Activated naive CD4-positive, alpha-beta T cell treated with anti-CD3 and anti-CD28 coated beads for 36 hours (primary cell): ENCODE data around the gene TOX4. TPM values are rescaled to one million over a fixed set of nuclear protein-coding genes. Genes with fewer than 3 reads are reported as not detected.
A peak's percentile ranks its signal among the peaks of the same experiment; 100 is the strongest.

Source experiments
- CTCF ChIA-PET: fragments of 350-600 bp; sonication (Branson Sonifier 250); formaldehyde crosslinking; loops from one replicate; lab custom pipeline; 2021; ENCODE audit warnings: antibody characterized with exemption; lab: Charles Lee
- DNase-seq: peaks from one replicate; pipeline ENCODE4 v3.0.0-alpha.2; 2020
- H3K27ac Mint-ChIP-seq: one replicate; pipeline ENCODE4 v1.8.0; 2021; ENCODE audit warnings: mild to moderate bottlenecking, mixed read lengths
- H3K27me3 Mint-ChIP-seq: one replicate; pipeline ENCODE4 v1.8.0; 2021; ENCODE audit warnings: low read depth, mixed read lengths
- H3K36me3 Mint-ChIP-seq: one replicate; pipeline ENCODE4 v1.8.0; 2021; ENCODE audit warnings: low read depth, mixed read lengths
- H3K4me1 Mint-ChIP-seq: one replicate; pipeline ENCODE4 v1.8.0; 2021; ENCODE audit warnings: low read depth, mixed read lengths
- H3K4me3 Mint-ChIP-seq: one replicate; pipeline ENCODE4 v1.8.0; 2021; ENCODE audit warnings: mild to moderate bottlenecking, moderate library complexity, mixed read lengths
- H3K9me3 Mint-ChIP-seq: one replicate; pipeline ENCODE4 v1.8.0; 2021; ENCODE audit warnings: mixed read lengths
- intact Hi-C: fragments of 100-400 bp; cut with micrococcal nuclease; formaldehyde crosslinking; loops from one replicate; pipeline ENCODE4 v1.15.1; 2023
- total RNA-seq, 2 experiments: library from RNA; stranded (reverse); gene quantifications; one replicate each; pipeline ENCODE4 v1.2.3, GENCODE V29; 2021

TOX4 gene
- total RNA-seq, 2 experiments from 2014 or later, result 57.4 to 58.6 TPM

DNA sequence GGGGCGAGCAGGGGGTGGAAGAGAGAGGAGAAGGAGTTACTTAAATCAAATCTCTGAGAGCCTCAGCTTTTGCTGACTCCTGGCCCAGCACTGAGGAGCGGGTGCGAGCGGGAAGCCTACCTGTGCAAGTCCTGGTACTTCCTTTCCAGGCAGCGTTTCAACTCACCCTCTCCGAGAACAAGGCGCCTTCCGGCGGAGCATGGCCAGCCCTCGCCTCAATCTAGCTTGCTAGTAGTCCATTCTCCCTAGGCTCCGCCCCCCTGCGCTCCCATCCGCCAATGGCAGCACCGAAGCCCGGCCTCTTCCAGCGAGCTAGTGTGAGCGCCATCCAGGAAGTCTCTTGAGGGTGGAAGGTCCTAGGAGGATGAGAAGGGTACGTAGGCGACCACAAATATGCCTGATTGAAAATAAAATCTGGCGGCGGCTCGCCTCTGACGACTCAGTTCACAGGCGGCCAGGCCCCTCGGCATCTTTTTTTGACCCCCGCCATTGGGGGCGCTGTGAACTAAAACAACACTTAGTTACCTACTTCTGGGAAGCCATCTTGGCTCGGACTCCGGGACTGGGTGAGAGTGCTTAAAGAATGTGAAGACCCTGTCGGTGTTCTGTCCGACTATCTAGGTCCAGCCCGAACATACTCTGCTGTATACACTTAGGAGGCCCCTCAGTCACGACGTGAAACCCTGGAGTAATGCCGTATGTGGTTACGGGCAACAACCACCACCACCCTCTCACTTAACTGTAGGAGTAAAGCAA, 20.9 kb upstream of the TOX4 start, which contains the start of gene CHD8:
Gene CHD8 (minus strand): TSS at position 212 of the 756 bp plus-strand sequence. CDS start 24,480 bp downstream, outside the sequence.
- intact Hi-C loops, result loop anchor here (1.0 to 10.0 kb wide), 14 partner anchors 19 to 1099 kb away; partner anchors contain the start of genes ANG, HNRNPC, METTL3 and RNASE4
- Mint-ChIP-seq H3K27ac (peak within 1 kb of the TSS; percentile 98), H3K4me3 (peak within 1 kb of the TSS; percentile 91), H3K27me3 (no peaks in the 10 kb centered on the region), H3K4me1 (peaks cover 37% of the 10 kb centered on the region), H3K9me3 (no peaks in the 10 kb centered on the region), H3K36me3 (peaks cover 17% of the 10 kb centered on the region)
- CTCF ChIA-PET, result interaction anchor here (0.6 to 4.1 kb wide), 24 partner anchors 9 to 195 kb away, joined by 3 to 16 read pairs (median 4); partner anchors contain the start of genes METTL3, RAB2B and SUPT16H
- peak; percentile 100 for DNase-seq

DNA sequence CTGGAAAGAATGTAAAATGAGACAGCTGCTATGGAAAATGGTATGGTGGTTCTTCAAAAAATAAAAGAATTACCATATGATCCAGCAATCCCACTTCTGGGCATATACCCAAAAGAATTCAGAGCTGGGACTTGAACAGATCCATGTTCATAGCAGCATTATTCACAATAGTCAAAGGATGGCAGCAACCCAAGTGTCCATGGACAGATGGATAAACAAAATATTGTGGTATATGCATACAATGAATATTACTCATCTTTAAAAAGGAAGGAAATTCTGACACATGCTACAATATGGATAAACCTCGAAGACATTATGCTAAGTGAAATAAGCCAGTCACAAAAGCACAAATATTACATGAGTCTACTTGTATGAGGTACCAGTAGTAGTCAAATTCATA, 9.4 kb upstream of the TOX4 start:
- no peak overlapping the region for H3K27ac Mint-ChIP-seq
- CTCF ChIA-PET, result interaction anchor here (1.9 kb wide), 1 partner anchor 9 kb away, joined by 5 read pairs; the partner anchor contains the start of genes RAB2B and TOX4
- H3K4me1 Mint-ChIP-seq, result peaks cover 2% of the 10 kb centered on the region
- H3K4me3 Mint-ChIP-seq, result no peak overlapping the region
- peaks cover 8% of the 10 kb centered on the region for H3K36me3 Mint-ChIP-seq
- H3K27me3 Mint-ChIP-seq, result no peaks in the 10 kb centered on the region
- DNase-seq, result no peak
- intact Hi-C loops, result no loop called here
- no peaks in the 10 kb centered on the region for H3K9me3 Mint-ChIP-seq

DNA sequence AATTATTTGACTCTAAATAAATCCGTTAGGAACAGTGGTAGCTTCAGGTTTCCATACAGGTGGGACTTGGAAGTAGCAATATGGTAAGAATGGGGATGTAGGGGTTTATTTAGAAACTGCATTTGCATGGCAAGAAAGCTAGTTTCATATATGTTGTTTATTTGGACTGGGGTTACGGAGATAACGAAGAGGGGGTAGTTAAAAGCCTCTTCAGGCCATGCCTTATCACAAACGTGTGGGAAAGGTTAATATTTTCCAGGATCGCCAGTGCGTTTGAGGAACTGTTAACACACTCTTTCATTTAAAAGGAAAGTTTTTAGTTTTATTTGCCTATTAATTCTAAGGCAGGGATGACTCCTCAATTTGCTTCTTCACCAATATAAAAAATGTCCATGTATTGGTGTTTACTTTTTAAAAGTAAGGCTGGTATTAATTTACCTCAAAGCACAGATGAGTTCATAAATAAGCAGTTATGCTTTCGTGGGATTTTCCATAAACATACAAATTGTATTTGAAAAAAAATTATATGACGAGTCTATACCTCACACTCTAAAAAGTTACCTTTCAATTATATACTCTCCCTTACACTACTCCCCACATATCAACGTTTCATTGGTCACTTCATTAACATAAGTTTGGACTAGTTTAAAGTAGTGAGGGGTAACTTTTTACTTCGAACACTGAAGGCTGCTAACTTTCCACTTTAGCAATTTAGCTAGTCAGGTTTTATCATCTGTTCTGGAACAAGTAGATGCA, 1.1 kb upstream of the TOX4 start:
- Mint-ChIP-seq H3K9me3 (no peaks in the 10 kb centered on the region), H3K4me3 (peak overlapping the region; percentile 100), H3K27ac (peak overlapping the region; percentile 98), H3K4me1 (peaks cover 29% of the 10 kb centered on the region), H3K36me3 (peaks cover 5% of the 10 kb centered on the region), H3K27me3 (no peaks in the 10 kb centered on the region)
- intact Hi-C loops, result loop anchor here (1.0 kb wide), 1 partner anchor 487 kb away; the partner anchor contains the start of gene METTL17
- CTCF ChIA-PET, result interaction anchor here (0.6 to 4.0 kb wide), 11 partner anchors 9 to 93 kb away, joined by 3 to 21 read pairs (median 5); partner anchors contain the start of genes CHD8 and METTL3
- no peak for DNase-seq

DNA sequence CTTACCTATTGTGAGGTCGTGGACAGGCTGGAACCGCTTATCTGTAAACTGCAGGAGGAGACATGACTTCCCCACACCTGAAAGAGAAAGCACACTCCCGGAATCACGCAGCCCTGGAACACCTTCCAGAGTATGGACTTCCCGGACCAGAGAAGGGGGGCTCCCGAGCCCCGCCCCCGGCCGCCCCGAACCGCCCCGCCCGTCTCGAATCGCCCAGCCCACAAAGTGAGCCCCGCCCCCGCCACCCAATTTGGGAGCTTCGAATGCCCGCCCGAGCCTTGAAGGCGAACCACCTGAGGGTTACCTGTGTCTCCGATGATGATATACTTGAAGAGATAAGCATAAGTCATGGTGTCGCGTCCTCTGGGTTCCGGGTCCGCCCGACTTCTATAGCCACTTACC, 471 bp upstream of the TOX4 start:
- no peaks in the 10 kb centered on the region for H3K27me3 Mint-ChIP-seq
- H3K4me1 Mint-ChIP-seq, result peaks cover 31% of the 10 kb centered on the region
- intact Hi-C loops, result loop anchor here (1.0 kb wide), 1 partner anchor 487 kb away; the partner anchor contains the start of gene METTL17
- peak overlapping the region; percentile 98 for H3K27ac Mint-ChIP-seq
- H3K9me3 Mint-ChIP-seq, result no peaks in the 10 kb centered on the region
- CTCF ChIA-PET, result interaction anchor here (0.5 to 4.0 kb wide), 14 partner anchors 10 to 267 kb away, joined by 3 to 21 read pairs (median 4); partner anchors contain the start of genes CHD8 and METTL3
- H3K36me3 Mint-ChIP-seq, result peaks cover 5% of the 10 kb centered on the region
- no peak for DNase-seq
- H3K4me3 Mint-ChIP-seq, result peak overlapping the region; percentile 100

DNA sequence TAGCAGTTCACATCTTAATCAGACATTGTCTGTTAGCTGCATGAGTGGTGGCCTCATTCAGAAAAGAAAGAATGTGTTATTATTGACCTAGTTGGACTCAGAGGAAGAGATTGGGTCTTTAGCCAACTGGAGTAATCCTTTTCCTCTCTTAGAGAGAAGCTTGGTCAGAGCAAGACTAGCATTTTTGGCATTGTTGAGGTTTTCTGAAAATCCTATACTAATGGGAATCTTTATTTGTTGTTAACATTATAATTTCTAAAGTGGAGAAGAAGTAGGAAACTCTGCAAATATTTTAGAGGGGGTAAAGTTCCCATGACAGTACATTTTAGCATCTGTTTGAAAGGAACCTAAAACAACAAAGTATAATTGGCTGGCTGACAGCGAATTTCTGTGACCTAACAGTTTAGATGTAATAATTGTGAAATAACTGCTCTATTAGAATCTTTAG, 9.7 kb downstream of the TOX4 start:
- H3K4me1 Mint-ChIP-seq, result no peaks in the 10 kb centered on the region
- no peak overlapping the region for H3K27ac Mint-ChIP-seq
- H3K27me3 Mint-ChIP-seq, result no peaks in the 10 kb centered on the region
- no peak for DNase-seq
- H3K36me3 Mint-ChIP-seq, result peaks cover 11% of the 10 kb centered on the region
- no peak overlapping the region for H3K4me3 Mint-ChIP-seq
- intact Hi-C loops, result no loop called here
- CTCF ChIA-PET, result no interaction called here
- no peaks in the 10 kb centered on the region for H3K9me3 Mint-ChIP-seq

DNA sequence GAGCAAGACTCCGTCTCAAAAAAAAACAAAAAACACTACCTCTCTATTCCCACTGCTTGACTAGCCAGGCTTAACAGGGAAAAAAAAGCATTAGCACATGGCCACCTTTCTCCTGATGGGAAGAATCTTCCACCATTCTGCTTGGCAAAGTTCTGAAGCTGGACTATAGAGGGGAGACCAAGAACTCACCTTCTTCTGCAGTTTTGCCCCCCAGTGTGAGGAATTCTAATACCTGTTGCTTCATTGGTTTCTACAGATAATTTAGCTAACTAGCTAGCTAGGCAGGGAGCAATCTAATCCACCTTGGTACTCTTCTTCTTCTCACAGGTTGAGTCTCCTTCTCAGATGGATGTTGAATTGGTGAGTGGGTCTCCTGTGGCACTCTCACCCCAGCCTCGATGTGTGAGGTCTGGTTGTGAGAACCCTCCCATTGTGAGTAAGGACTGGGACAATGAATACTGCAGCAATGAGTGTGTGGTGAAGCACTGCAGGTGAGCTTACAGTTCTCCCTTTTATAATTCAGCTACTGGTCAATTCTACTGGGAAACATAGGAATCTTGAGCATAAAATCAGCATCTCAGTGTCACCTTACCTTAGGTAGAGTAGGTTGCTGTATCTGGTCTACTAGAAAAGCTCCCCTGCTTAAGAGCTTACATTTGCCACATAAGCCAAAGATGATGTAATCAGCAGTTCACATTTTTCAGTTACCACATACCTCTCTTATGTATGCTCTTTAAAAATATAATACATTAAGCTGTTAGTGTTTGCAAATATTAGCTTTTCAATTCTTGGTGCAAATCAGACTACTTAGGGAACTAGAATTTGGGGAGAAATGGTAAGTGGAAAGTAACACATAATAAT, 18.1 kb downstream of the TOX4 start:
- H3K4me3 Mint-ChIP-seq, result no peak overlapping the region
- peak overlapping the region; percentile 54 for H3K27ac Mint-ChIP-seq
- no peaks in the 10 kb centered on the region for H3K27me3 Mint-ChIP-seq
- intact Hi-C loops, result no loop called here
- DNase-seq, result no peak
- CTCF ChIA-PET, result interaction anchor here (0.5 to 1.5 kb wide), 6 partner anchors 9 to 637 kb away, joined by 3 to 4 read pairs (median 3); no protein-coding TSS in a partner anchor
- H3K36me3 Mint-ChIP-seq, result peaks cover 31% of the 10 kb centered on the region
- H3K9me3 Mint-ChIP-seq, result no peaks in the 10 kb centered on the region
- peaks cover 14% of the 10 kb centered on the region for H3K4me1 Mint-ChIP-seq

DNA sequence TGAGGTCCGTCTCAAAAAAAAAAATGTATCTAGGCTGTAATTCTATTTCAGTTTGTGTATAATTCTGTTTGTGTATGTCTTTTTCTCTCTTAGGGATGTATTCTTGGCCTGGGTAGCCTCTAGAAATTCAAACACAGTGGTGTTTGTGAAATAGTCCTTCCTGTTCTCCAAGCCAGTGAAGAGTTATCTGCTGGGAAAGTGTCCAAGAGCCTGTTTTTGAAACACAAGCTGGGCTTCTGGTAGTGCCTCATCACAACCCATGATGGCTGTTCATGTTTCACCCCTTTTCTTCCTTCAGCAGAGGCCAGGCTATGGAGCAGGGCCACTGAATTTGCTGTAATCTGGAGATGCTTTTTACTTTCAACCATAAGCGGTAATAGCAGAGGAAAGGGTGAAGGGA, 19.5 kb downstream of the TOX4 start:
- intact Hi-C loops, result no loop called here
- CTCF ChIA-PET, result interaction anchor here (0.6 to 4.0 kb wide), 4 partner anchors 13 to 85 kb away, joined by 3 to 21 read pairs (median 4); partner anchors contain the start of genes RAB2B and TOX4
- peaks cover 17% of the 10 kb centered on the region for H3K4me1 Mint-ChIP-seq
- H3K27ac Mint-ChIP-seq, result no peak overlapping the region
- H3K4me3 Mint-ChIP-seq, result no peak overlapping the region
- no peak for DNase-seq
- no peaks in the 10 kb centered on the region for H3K27me3 Mint-ChIP-seq
- peaks cover 36% of the 10 kb centered on the region for H3K36me3 Mint-ChIP-seq
- no peaks in the 10 kb centered on the region for H3K9me3 Mint-ChIP-seq

DNA sequence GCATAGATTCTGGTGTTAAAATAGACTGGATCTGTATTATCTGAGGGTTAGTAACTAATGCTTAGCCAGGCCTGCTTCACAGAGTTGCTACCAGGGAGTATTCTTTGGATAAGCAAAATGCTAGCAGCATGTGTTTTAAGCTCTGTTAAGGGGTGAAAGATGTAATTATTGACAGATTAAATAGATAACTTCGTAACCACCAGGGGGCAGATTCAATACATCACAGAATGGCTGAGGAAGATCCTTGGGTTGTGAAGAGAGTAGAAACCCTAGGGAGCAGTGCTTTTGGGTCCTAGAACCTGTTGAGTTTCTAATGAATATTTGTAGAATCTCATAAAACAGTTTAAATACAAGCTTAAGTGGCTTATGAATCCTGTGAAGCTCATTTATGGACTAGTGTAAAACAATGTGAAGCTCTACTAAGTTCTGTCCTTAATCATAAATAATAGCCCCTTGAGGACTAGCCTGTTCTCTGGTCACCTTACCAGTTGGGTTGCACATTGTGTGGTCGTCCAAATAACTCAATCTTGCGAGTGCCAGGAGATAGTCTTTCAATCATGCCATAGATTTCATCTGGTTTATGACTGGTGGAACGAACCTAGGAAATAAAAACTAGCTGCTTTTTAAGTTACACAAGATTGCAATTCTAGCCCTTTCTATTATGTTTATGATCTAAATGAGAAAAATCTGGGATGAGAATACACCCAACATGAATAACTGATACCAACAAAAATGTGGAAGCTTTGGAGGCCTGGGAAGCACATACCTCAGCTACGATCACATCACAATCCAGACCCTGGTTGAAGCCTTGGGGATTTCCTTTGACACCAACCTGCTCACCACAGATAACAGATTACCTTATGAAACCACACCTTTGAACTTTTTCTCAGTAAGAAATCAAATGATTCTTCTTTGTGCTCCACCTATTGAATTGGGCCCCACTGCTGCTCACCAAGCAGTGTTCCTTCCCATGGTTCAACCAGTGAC, 21.8 kb downstream of the TOX4 start:
- peaks cover 18% of the 10 kb centered on the region for H3K4me1 Mint-ChIP-seq
- no peaks in the 10 kb centered on the region for H3K27me3 Mint-ChIP-seq
- intact Hi-C loops, result loop anchor here (1.0 kb wide), 2 partner anchors 27 to 58 kb away; partner anchors contain the start of gene SALL2
- no peaks in the 10 kb centered on the region for H3K9me3 Mint-ChIP-seq
- peak; percentile 32 for DNase-seq
- CTCF ChIA-PET, result interaction anchor here (0.6 to 4.2 kb wide), 26 partner anchors 8 to 216 kb away, joined by 3 to 52 read pairs (median 7); partner anchors contain the start of genes CHD8, METTL3, RAB2B and SALL2
- H3K27ac Mint-ChIP-seq, result peak overlapping the region; percentile 51
- peaks cover 30% of the 10 kb centered on the region for H3K36me3 Mint-ChIP-seq
- H3K4me3 Mint-ChIP-seq, result no peak overlapping the region

DNA sequence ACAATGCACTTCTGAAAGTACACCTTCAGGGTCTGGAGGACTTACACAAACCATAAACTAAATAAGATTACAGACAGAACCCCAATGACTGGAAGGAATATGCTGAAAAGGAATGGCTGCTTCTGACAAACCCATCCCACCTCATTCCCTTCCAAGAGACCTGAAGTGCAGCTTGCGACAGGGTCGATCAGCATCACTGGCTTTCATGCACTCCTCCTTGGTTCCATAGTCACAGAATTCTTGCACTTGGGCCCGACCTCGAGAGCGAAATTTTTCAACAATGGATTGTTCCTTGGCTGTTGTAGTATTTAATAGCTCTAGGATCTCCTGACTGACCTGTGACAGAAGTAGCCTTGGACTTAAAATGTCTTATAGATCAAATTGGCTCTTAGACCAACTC, 24.6 kb downstream of the TOX4 start:
- Mint-ChIP-seq H3K4me3 (no peak overlapping the region), H3K27ac (peak overlapping the region; percentile 48), H3K27me3 (no peaks in the 10 kb centered on the region), H3K4me1 (peaks cover 33% of the 10 kb centered on the region), H3K36me3 (peaks cover 26% of the 10 kb centered on the region), H3K9me3 (no peaks in the 10 kb centered on the region)
- CTCF ChIA-PET, result interaction anchor here (0.7 to 3.8 kb wide), 3 partner anchors 10 to 37 kb away, joined by 3 to 44 read pairs (median 3); partner anchors contain the start of genes METTL3 and TOX4
- intact Hi-C loops, result no loop called here
- no peak for DNase-seq

DNA sequence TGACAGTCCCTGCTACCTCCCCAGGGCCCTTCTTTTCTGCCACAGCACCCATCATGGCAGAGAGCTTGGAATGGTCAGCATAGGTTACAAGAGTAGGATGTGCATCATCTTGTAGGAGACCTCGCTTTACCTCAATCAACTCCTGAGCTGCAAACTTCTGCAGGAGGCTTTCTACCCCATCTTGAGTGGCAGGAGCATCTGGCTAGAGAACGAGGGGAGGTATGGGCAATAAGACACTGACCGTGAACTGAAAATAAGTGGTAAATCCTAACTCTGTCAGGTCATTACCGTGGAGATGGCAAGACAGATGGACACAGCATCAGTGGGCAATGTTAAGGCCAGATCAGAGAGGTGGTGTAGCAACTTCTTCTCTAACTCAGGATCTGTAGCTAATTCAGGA, 26.4 kb downstream of the TOX4 start:
- Mint-ChIP-seq H3K9me3 (no peaks in the 10 kb centered on the region), H3K36me3 (peaks cover 34% of the 10 kb centered on the region), H3K27ac (peak overlapping the region; percentile 67), H3K27me3 (no peaks in the 10 kb centered on the region), H3K4me1 (peaks cover 38% of the 10 kb centered on the region), H3K4me3 (no peak overlapping the region)
- intact Hi-C loops, result no loop called here
- CTCF ChIA-PET, result interaction anchor here (0.6 to 0.8 kb wide), 2 partner anchors 26 to 601 kb away, joined by 3 to 4 read pairs; no protein-coding TSS in a partner anchor
- DNase-seq, result no peak
